NB4 (cell line): ENCODE measurements around the gene TEX9.

ENCODE experiments used
- CTCF ChIP-seq: IDR thresholded peaks from one replicate; pipeline ENCODE4 v1.5.1; 2012; ENCODE audit warnings: low read depth, low read length
- MAX ChIP-seq: IDR thresholded peaks from 2 replicates; pipeline ENCODE4 v1.6.1; 2011; ENCODE audit warnings: low read depth, low read length
- MYC ChIP-seq: IDR thresholded peaks from 2 replicates; pipeline ENCODE4 v1.6.1; 2011; ENCODE audit warnings: low read depth, low read length
- POLR2A ChIP-seq: IDR thresholded peaks from 2 replicates; pipeline ENCODE4 v1.6.1; 2011; ENCODE audit warnings: mild to moderate bottlenecking; ENCODE audit not compliant: insufficient read length; ENCODE audit errors: extremely low read depth

DNA sequence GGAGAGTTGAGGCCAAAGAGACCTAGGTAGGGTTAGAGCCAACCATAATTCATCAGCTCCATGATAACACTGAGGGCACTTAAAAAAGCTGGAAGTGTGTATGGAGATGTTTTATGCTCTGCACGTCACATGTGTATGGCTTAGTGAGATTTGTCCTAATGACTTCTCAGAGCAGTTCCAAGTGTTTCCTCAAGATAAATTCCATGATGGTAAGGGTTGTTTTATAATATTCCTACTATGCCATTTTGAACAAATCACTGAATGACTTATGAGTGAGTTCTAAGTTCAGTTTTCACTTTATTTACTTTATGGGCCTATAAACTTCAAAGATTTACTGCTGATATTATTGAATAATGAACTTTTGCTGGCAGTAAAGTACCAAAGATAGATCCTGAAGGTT, 28.1 kb downstream of the TEX9 start:
- TF ChIP-seq CTCF (no peak), POLR2A (no peak), MAX (no peak), MYC (no peak)
